Adrenal gland (tissue), 12 donors: Measurements from ENCODE around the gene AUTS2. TPM values are rescaled to one million over a fixed set of nuclear protein-coding genes. Genes with fewer than 3 reads are reported as not detected.

ENCODE experiments used
- DNase-seq, 7 donors: peaks; one replicate each; pipeline ENCODE4 v3.0.0-alpha.2; 2019 to 2020
- H3K27ac ChIP-seq, 5 donors: fragments of 200-600 bp; sonication (generic) in 4 of 5; 1 replicate in 3 of 5; 2 replicates in 2 of 5; pipeline versions ENCODE4 v1.5.1 to v1.8.0; 2016 to 2020; ENCODE audit warnings: mild to moderate bottlenecking in 1 of 5
- H3K27me3 ChIP-seq: fragments of 200-600 bp; 2 replicates; pipeline ENCODE4 v1.8.0; 2021
- H3K36me3 ChIP-seq, 2 donors: fragments of 200-600 bp; replicated peaks in 1 of 2; 1 replicate in 1 of 2; 2 replicates in 1 of 2; pipeline versions ENCODE4 v1.5.1 to v1.8.0; 2018 to 2022
- H3K4me1 ChIP-seq, 2 donors: fragments of 200-600 bp; replicated peaks in 1 of 2; 1 replicate in 1 of 2; 2 replicates in 1 of 2; pipeline versions ENCODE4 v1.5.1 to v1.8.0; 2018 to 2021
- H3K4me3 ChIP-seq, 4 donors: fragments of 200-600 bp; sonication (generic) in 3 of 4; one replicate each; pipeline ENCODE4 v1.5.1; 2016 to 2018
- H3K9me3 ChIP-seq, 3 donors: fragments of 200-600 bp; sonication (generic) in 1 of 3; replicated peaks in 1 of 3; 1 replicate in 2 of 3; 2 replicates in 1 of 3; pipeline versions ENCODE4 v1.5.1 to v1.8.0; 2016 to 2021
- CTCF ChIP-seq, 6 experiments: fragments of 450-650 bp in 4 of 6; fragments of 200-600 bp in 2 of 6; sonication (generic) in 1 of 6; IDR thresholded peaks; 1 replicate in 5 of 6; 2 replicates in 1 of 6; pipeline versions ENCODE4 v1.5.1 to v1.8.0; 2016 to 2021; ENCODE audit warnings: antibody characterized with exemption in 6 of 6, mild to moderate bottlenecking in 2 of 6, moderate library complexity in 1 of 6
- POLR2A ChIP-seq, 2 donors: fragments of 450-650 bp; IDR thresholded peaks; one replicate each; pipeline ENCODE4 v1.6.1; 2017; ENCODE audit warnings: antibody characterized with exemption in 2 of 2, mild to moderate bottlenecking in 2 of 2, moderate library complexity in 1 of 2
- WGBS, 4 donors: extraction: QIAGEN DNeasy Blood & Tissue Kit in 2 of 4; methylation state at CpG; one replicate each; pipeline versions ENCODE4 v1.1.5 to v1.1.7; 2013 to 2017; 5-methylcytosine and 5-hydroxymethylcytosine counted together
- intact Hi-C, 2 donors: fragments of 100-400 bp; cut with DNase I; formaldehyde crosslinking; loops; one replicate each; pipeline versions ENCODE4 v1.14.1 to v1.15.0; 2022 to 2023
- polyA plus RNA-seq, 3 donors: library from polyadenylated mRNA; stranded (reverse); fragments of 200-250 nt in 2 of 3; fragments of 350-450 nt in 1 of 3; fragmentation: Illumina TruSeq in 1 of 3; extraction: RNeasy Lipid Tissue Mini Kit (QIAGEN cat#74804) in 1 of 3; gene quantifications; one replicate each; pipeline ENCODE4 v1.2.3, GENCODE V29; 2013 to 2014
- total RNA-seq, 9 donors: library from RNA; depleted of rRNA in 4 of 9; stranded (reverse); fragments of >200 nt in 4 of 9; fragments of 120-200 nt in 1 of 9; fragmentation: NEBNext Ultra II Directional in 1 of 9; extraction: Animal tissue kit (Norgen Biotek cat#: 25700) in 1 of 9; gene quantifications; one replicate each; pipeline versions ENCODE4 v1.1.0 to v1.2.4, GENCODE V29; 2013 to 2023
- donor health status: healthy with polysubstance abuse.
- donor health status: Bipolar disorder and iron deficiency.
- donor health status: DM: yes; HTN: yes; CAD: no.
- donor health status: DM: no; HTN: no; CAD: no.
- donor health status: DM: no; HTN: no; CAD: no.
- donor health status: DM: yes; HTN: yes; CAD: no.

Gene AUTS2
- total and polyA plus RNA-seq, 12 donors: 6.4 to 44.0 (median 15.2) TPM

- no peak for TF ChIP-seq CTCF (IDR thresholded peaks at IDR 0.05)
- TF ChIP-seq POLR2A (IDR thresholded peaks at IDR 0.05): no peak
- Histone ChIP-seq H3K4me1 (no peaks in the 10 kb centered on the region), H3K4me3 (no peak overlapping the region), H3K36me3 (no peaks in the 10 kb centered on the region), H3K9me3 (no peaks in the 10 kb centered on the region), H3K27me3 (peaks cover 7% of the 10 kb centered on the region), H3K27ac (no peak overlapping the region)
- intact Hi-C loops: no loop called here
- DNase-seq: no peak
- WGBS, 4 donors: 47 to 96% (median 94%) methylated on average over 2 of the region's 2 CpGs
These were observed 978.8 kb downstream of the AUTS2 start for GRCh38 chr7:70577078-70577477.

- Histone ChIP-seq H3K4me1 (no peaks in the 10 kb centered on the region), H3K27ac (no peak overlapping the region), H3K9me3 (no peaks in the 10 kb centered on the region), H3K36me3 (no peaks in the 10 kb centered on the region), H3K4me3 (no peak overlapping the region), H3K27me3 (peaks cover 7% of the 10 kb centered on the region)
- WGBS, 4 donors: 96 to 99% (median 97%) methylated on average over 3 of the region's 3 CpGs
- no peak for TF ChIP-seq CTCF (IDR thresholded peaks at IDR 0.05)
- TF ChIP-seq POLR2A (IDR thresholded peaks at IDR 0.05): no peak
- intact Hi-C loops: no loop called here
- no peak for DNase-seq
These were observed 979.9 kb downstream of the AUTS2 start for GRCh38 chr7:70578131-70578530.

- intact Hi-C loops: no loop called here
These were observed 981.3 kb downstream of the AUTS2 start for GRCh38 chr7:70579397-70580097.

GRCh38 chr7:70580161-70580560 lies 981.9 kb downstream of the AUTS2 start:
- H3K4me3 ChIP-seq: no peak overlapping the region
- intact Hi-C loops: no loop called here

More at GRCh38 chr7:70579397-70580097, 981.3 kb downstream of the AUTS2 start:
- Histone ChIP-seq H3K4me3 (no peak overlapping the region), H3K27ac (no peak overlapping the region), H3K27me3 (peaks cover 5% of the 10 kb centered on the region), H3K36me3 (no peaks in the 10 kb centered on the region), H3K4me1 (no peaks in the 10 kb centered on the region), H3K9me3 (no peaks in the 10 kb centered on the region)
- TF ChIP-seq POLR2A (IDR thresholded peaks at IDR 0.05) (no peak), CTCF (IDR thresholded peaks at IDR 0.05) (no peak)
- no peak for DNase-seq
- 88 to 94% (median 90%) methylated on average over 4 to 6 of the region's 6 CpGs for whole genome bisulfite sequencing, 4 donors

More at GRCh38 chr7:70580161-70580560, 981.9 kb downstream of the AUTS2 start:
- TF ChIP-seq POLR2A (IDR thresholded peaks at IDR 0.05): no peak
- no peak for TF ChIP-seq CTCF (IDR thresholded peaks at IDR 0.05)
- H3K9me3 ChIP-seq: no peaks in the 10 kb centered on the region
- WGBS, 4 donors: 86 to 92% (median 87%) methylated on average over 4 to 6 of the region's 6 CpGs
- no peak for DNase-seq
- H3K27me3 ChIP-seq: no peaks in the 10 kb centered on the region
- H3K27ac ChIP-seq: no peak overlapping the region
- H3K4me1 ChIP-seq: no peaks in the 10 kb centered on the region
- no peaks in the 10 kb centered on the region for H3K36me3 ChIP-seq
